ENCODE results near the gene ADGRF5.

DNA sequence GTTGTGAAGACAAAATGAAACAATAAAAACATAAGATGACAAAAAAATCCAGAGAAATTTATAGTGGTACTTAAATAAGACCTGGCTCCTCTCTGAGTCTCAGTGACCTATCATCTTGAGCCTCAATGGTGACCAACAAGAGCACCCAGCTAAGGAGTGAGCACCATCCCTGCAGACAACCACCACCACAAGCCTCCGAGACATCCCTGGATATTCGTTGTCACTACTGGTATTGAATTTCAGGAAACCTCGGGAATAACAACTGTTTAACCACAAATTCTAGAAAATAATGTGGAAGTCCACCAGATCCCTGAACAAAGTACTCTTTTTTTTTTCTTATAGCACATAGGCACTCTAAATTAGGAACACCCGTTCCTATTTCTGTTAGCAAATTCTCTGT lies 32.2 kb upstream of the ADGRF5 start:
- TF ChIP-seq, protein P1, sequence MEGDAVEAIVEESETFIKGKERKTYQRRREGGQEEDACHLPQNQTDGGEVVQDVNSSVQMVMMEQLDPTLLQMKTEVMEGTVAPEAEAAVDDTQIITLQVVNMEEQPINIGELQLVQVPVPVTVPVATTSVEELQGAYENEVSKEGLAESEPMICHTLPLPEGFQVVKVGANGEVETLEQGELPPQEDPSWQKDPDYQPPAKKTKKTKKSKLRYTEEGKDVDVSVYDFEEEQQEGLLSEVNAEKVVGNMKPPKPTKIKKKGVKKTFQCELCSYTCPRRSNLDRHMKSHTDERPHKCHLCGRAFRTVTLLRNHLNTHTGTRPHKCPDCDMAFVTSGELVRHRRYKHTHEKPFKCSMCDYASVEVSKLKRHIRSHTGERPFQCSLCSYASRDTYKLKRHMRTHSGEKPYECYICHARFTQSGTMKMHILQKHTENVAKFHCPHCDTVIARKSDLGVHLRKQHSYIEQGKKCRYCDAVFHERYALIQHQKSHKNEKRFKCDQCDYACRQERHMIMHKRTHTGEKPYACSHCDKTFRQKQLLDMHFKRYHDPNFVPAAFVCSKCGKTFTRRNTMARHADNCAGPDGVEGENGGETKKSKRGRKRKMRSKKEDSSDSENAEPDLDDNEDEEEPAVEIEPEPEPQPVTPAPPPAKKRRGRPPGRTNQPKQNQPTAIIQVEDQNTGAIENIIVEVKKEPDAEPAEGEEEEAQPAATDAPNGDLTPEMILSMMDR (conservative IDR thresholded peaks at IDR 0.05; ENCODE audit: low read length) = no peak
- TF ChIP-seq EZH2phosphoT487 (IDR thresholded peaks at IDR 0.05; ENCODE audit: borderline replicate concordance, low read depth, low read length) = no peak
